ENCODE measurements around the gene PEAK3. TPM values are rescaled to one million over a fixed set of nuclear protein-coding genes. Genes with fewer than 3 reads are reported as not detected.
A peak's percentile ranks its signal among the peaks of the same experiment; 100 is the strongest.

PEAK3 gene
- polyA plus RNA-seq, 2 donors = 0.02 to 0.06 TPM

DNA sequence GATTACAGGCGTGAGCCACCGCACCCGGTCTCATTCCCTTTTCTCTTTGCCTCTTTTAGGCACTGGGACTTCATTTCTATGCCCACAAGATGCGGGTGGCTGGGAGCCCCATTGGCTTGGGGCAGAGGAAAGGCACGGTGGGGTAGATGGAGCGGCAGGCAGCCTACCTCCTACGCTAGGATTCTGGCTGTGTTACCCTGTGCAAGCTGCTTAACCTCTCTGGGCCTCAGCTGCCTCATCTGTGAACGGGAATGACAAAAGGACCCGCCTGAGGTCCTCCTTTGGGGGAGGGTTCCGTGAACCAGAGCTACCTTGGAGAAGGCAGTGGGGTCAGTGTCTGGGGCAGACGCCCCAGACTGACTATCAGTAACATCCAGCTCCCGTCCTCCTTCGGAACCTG is 35.3 kb upstream of the PEAK3 start:
- H3K9me3 ChIP-seq (ENCODE audit: control insufficient read depth in 2 of 2, insufficient read depth in 1 of 2, low read depth in 1 of 2, low read length in 1 of 2) = peaks cover 0 to 6% of the 10 kb centered on the region in 2 donors
- H3K27me3 ChIP-seq (ENCODE audit: control insufficient read depth in 1 of 2, insufficient read depth in 2 of 2, low read length in 2 of 2) = no peaks in the 10 kb centered on the region
- WGBS, 2 donors = 94 to 95% methylated on average over 13 of the region's 13 CpGs
- no peak overlapping the region for H3K4me3 ChIP-seq (ENCODE audit: low read depth in 1 of 2, low read length in 2 of 2)
- H3K36me3 ChIP-seq (ENCODE audit: control insufficient read depth in 2 of 2, insufficient read depth in 2 of 2, low read length in 1 of 2) = peaks cover 0 to 6% of the 10 kb centered on the region in 2 donors
- no peaks in the 10 kb centered on the region for H3K4me1 ChIP-seq (ENCODE audit: control insufficient read depth in 2 of 2, insufficient read depth in 2 of 2, low read length in 1 of 2)
- H3K27ac ChIP-seq (ENCODE audit: low read depth in 2 of 2, low read length in 1 of 2) = no peak overlapping the region

DNA sequence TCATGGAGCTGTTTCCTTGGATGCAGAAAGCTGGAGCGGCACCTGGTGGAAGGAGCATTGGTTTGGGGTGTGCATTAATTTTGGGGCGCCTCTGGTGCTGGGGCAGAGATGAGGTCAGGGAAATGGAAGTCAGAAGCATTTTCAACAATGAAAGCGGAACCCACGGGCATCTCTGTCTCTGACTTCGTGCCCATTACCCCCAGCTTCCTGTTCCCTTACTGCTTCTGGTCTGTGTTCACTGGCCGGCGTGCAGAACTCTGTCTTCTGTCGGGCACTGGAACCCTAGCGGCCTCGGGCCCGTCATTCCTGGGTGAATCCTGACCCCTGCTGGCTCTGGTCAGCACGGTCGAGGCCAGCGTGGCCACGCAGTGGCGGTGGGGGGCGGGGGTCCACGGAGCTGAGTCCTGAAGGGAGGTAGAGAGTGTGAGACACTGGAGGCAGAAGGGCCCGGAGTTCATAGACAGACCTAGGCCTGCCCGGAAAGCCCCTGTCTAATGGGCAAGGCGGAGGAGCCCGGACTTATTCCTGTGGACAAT is 33.9 kb upstream of the PEAK3 start:
- Histone ChIP-seq H3K4me1 (ENCODE audit: control insufficient read depth in 2 of 2, insufficient read depth in 2 of 2, low read length in 1 of 2) (no peaks in the 10 kb centered on the region), H3K36me3 (ENCODE audit: control insufficient read depth in 2 of 2, insufficient read depth in 2 of 2, low read length in 1 of 2) (no peaks in the 10 kb centered on the region), H3K4me3 (ENCODE audit: low read depth in 1 of 2, low read length in 2 of 2) (no peak overlapping the region), H3K9me3 (ENCODE audit: control insufficient read depth in 2 of 2, insufficient read depth in 1 of 2, low read depth in 1 of 2, low read length in 1 of 2) (peaks cover 0 to 6% of the 10 kb centered on the region in 2 donors), H3K27ac (ENCODE audit: low read depth in 2 of 2, low read length in 1 of 2) (no peak overlapping the region), H3K27me3 (ENCODE audit: control insufficient read depth in 1 of 2, insufficient read depth in 2 of 2, low read length in 2 of 2) (no peaks in the 10 kb centered on the region)
- 37 to 46% methylated on average over 22 of the region's 22 CpGs for WGBS, 2 donors

GRCh38 chr19:2315121-2315817 is 33.3 kb upstream of the PEAK3 start:
- Histone ChIP-seq H3K4me1 (ENCODE audit: control insufficient read depth in 2 of 2, insufficient read depth in 2 of 2, low read length in 1 of 2) (no peaks in the 10 kb centered on the region), H3K27me3 (ENCODE audit: control insufficient read depth in 1 of 2, insufficient read depth in 2 of 2, low read length in 2 of 2) (no peaks in the 10 kb centered on the region), H3K27ac (ENCODE audit: low read depth in 2 of 2, low read length in 1 of 2) (no peak overlapping the region), H3K4me3 (ENCODE audit: low read depth in 1 of 2, low read length in 2 of 2) (no peak overlapping the region), H3K9me3 (ENCODE audit: control insufficient read depth in 2 of 2, insufficient read depth in 1 of 2, low read depth in 1 of 2, low read length in 1 of 2) (peaks cover 0 to 6% of the 10 kb centered on the region in 2 donors), H3K36me3 (ENCODE audit: control insufficient read depth in 2 of 2, insufficient read depth in 2 of 2, low read length in 1 of 2) (no peaks in the 10 kb centered on the region)
- WGBS, 2 donors = 86 to 92% methylated on average over 7 of the region's 7 CpGs

DNA sequence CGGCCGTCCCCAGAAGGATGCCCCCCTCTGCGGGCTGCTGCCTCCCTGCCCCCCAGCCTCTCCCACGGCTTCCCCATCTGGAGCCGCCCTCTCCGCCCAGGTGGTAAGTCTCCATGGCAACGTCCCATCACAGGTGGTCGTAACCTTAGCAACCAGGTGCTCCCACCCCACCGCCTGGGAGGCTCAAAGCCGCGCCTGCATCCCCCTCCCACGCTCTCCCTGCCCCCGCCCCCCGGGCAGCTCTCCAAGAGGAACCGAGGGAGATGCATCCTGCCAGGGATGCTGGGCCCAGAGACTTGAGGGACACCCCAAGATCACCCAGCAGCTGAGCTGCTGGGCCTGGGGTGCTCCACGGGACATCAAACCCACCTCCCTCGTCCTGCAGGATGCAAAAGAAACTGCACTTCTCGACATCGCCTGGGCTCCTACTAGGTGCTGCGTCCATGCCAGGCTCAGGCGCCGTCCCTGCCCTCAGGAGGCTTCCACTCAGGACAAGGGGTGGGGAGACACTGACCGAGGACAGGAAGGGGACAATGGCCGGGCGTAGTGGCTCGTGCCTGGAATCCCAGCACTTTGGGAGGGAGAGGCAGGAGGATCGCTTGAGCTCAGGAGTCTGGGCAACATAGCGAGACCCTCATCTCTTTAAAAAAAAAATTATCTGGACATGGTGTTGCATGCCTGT is 31.0 kb upstream of the PEAK3 start:
- Histone ChIP-seq H3K4me1 (ENCODE audit: control insufficient read depth in 2 of 2, insufficient read depth in 2 of 2, low read length in 1 of 2) (no peaks in the 10 kb centered on the region), H3K27me3 (ENCODE audit: control insufficient read depth in 1 of 2, insufficient read depth in 2 of 2, low read length in 2 of 2) (peaks cover 0 to 3% of the 10 kb centered on the region in 2 donors), H3K36me3 (ENCODE audit: control insufficient read depth in 2 of 2, insufficient read depth in 2 of 2, low read length in 1 of 2) (no peaks in the 10 kb centered on the region), H3K4me3 (ENCODE audit: low read depth in 1 of 2, low read length in 2 of 2) (no peak overlapping the region), H3K9me3 (ENCODE audit: control insufficient read depth in 2 of 2, insufficient read depth in 1 of 2, low read depth in 1 of 2, low read length in 1 of 2) (peaks cover 0 to 6% of the 10 kb centered on the region in 2 donors), H3K27ac (ENCODE audit: low read depth in 2 of 2, low read length in 1 of 2) (no peak overlapping the region)
- 36 to 38% methylated on average over 28 of the region's 28 CpGs for WGBS, 2 donors

- H3K4me1 ChIP-seq (ENCODE audit: control insufficient read depth in 2 of 2, insufficient read depth in 2 of 2, low read length in 1 of 2) = no peaks in the 10 kb centered on the region
- no peak overlapping the region for H3K27ac ChIP-seq (ENCODE audit: low read depth in 2 of 2, low read length in 1 of 2)
- no peaks in the 10 kb centered on the region for H3K36me3 ChIP-seq (ENCODE audit: control insufficient read depth in 2 of 2, insufficient read depth in 2 of 2, low read length in 1 of 2)
- H3K27me3 ChIP-seq (ENCODE audit: control insufficient read depth in 1 of 2, insufficient read depth in 2 of 2, low read length in 2 of 2) = peaks cover 0 to 9% of the 10 kb centered on the region in 2 donors
- peaks cover 0 to 6% of the 10 kb centered on the region in 2 donors for H3K9me3 ChIP-seq (ENCODE audit: control insufficient read depth in 2 of 2, insufficient read depth in 1 of 2, low read depth in 1 of 2, low read length in 1 of 2)
- no peak overlapping the region for H3K4me3 ChIP-seq (ENCODE audit: low read depth in 1 of 2, low read length in 2 of 2)
- WGBS, 2 donors = 93 to 94% methylated on average over 4 of the region's 4 CpGs
Observed at GRCh38 chr19:2311093-2311492, 29.1 kb upstream of the PEAK3 start.

- WGBS, 2 donors = 51 to 54% methylated on average over 17 of the region's 17 CpGs
- H3K36me3 ChIP-seq (ENCODE audit: control insufficient read depth in 2 of 2, insufficient read depth in 2 of 2, low read length in 1 of 2) = no peaks in the 10 kb centered on the region
- H3K27me3 ChIP-seq (ENCODE audit: control insufficient read depth in 1 of 2, insufficient read depth in 2 of 2, low read length in 2 of 2) = peaks cover 0 to 9% of the 10 kb centered on the region in 2 donors
- no peak overlapping the region for H3K4me3 ChIP-seq (ENCODE audit: low read depth in 1 of 2, low read length in 2 of 2)
- H3K9me3 ChIP-seq (ENCODE audit: control insufficient read depth in 2 of 2, insufficient read depth in 1 of 2, low read depth in 1 of 2, low read length in 1 of 2) = peaks cover 0 to 4% of the 10 kb centered on the region in 2 donors
- no peaks in the 10 kb centered on the region for H3K4me1 ChIP-seq (ENCODE audit: control insufficient read depth in 2 of 2, insufficient read depth in 2 of 2, low read length in 1 of 2)
- no peak overlapping the region for H3K27ac ChIP-seq (ENCODE audit: low read depth in 2 of 2, low read length in 1 of 2)
Observed at GRCh38 chr19:2309734-2310362, 27.9 kb upstream of the PEAK3 start.

DNA sequence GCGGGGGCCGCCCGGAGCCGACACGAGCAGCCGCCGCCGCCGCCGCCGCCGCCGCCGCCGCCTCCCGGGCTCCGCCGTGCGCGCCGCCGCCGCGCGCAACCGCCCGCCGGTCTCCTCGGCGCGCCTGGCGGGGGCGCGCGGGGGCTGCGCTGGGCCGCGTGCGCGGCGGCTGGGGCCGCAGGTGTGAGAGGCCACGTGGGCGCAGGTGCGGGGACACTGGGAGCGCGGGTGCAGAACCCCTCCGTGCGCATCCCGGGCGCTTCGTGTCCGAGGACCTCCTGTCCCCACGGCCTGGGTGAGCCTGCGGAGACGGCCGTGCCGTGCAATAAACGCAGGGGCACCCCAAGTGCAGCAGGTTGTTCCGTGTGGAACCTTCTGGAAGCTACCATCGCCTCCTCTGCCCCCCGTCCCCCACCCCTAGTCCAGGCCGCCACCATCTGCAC is 26.2 kb upstream of the PEAK3 start, which contains the start of gene LINGO3:
Gene LINGO3 (minus strand): TSS at position 41 of the 443 bp plus-strand sequence. CDS start 16,378 bp downstream, outside the sequence.
- WGBS, 2 donors = 5 to 9% methylated on average over 19 to 63 of the region's 63 CpGs
- Histone ChIP-seq H3K27me3 (ENCODE audit: control insufficient read depth in 1 of 2, insufficient read depth in 2 of 2, low read length in 2 of 2) (peaks cover 0 to 11% of the 10 kb centered on the region in 2 donors), H3K4me1 (ENCODE audit: control insufficient read depth in 2 of 2, insufficient read depth in 2 of 2, low read length in 1 of 2) (no peaks in the 10 kb centered on the region), H3K4me3 (ENCODE audit: low read depth in 1 of 2, low read length in 2 of 2) (peak within 1 kb of the TSS in 1 of 2 donors; percentile 34), H3K27ac (ENCODE audit: low read depth in 2 of 2, low read length in 1 of 2) (no peak within 1 kb of the TSS), H3K36me3 (ENCODE audit: control insufficient read depth in 2 of 2, insufficient read depth in 2 of 2, low read length in 1 of 2) (no peaks in the 10 kb centered on the region), H3K9me3 (ENCODE audit: control insufficient read depth in 2 of 2, insufficient read depth in 1 of 2, low read depth in 1 of 2, low read length in 1 of 2) (no peaks in the 10 kb centered on the region)

DNA sequence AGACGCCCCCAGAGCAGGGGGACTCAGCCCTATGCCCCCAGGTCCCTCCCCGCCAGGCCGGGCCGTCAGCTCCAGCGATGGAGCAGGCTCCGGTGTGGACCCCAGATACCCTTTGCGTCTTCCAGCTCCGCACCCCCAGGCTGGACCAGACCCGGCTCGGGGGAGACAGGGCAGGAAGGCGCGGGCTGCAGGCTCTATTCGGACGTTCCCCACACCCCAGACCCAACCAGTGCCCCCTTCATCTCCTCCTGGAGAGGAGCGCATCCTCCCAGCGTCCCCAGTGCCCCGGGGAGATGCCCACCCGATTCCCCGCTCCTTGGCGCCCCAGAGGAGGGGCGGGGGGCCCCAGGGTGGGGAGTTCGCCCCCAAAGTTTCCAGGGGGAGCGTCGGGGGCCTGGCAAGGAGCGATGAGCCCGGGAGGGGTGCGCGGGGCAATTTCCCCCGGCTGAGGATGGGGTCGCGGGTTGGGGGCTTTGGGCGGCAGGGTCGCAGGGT is 25.6 kb upstream of the PEAK3 start:
- WGBS, 2 donors = 15 to 20% methylated on average over 24 to 33 of the region's 33 CpGs

GRCh38 chr19:2306971-2307370 is 25.0 kb upstream of the PEAK3 start:
- Histone ChIP-seq H3K4me1 (ENCODE audit: control insufficient read depth in 2 of 2, insufficient read depth in 2 of 2, low read length in 1 of 2) (peaks cover 0 to 7% of the 10 kb centered on the region in 2 donors), H3K36me3 (ENCODE audit: control insufficient read depth in 2 of 2, insufficient read depth in 2 of 2, low read length in 1 of 2) (no peaks in the 10 kb centered on the region), H3K27me3 (ENCODE audit: control insufficient read depth in 1 of 2, insufficient read depth in 2 of 2, low read length in 2 of 2) (peaks cover 0 to 20% of the 10 kb centered on the region in 2 donors), H3K9me3 (ENCODE audit: control insufficient read depth in 2 of 2, insufficient read depth in 1 of 2, low read depth in 1 of 2, low read length in 1 of 2) (no peaks in the 10 kb centered on the region), H3K27ac (ENCODE audit: low read depth in 2 of 2, low read length in 1 of 2) (no peak overlapping the region), H3K4me3 (ENCODE audit: low read depth in 1 of 2, low read length in 2 of 2) (no peak overlapping the region)
- 62% methylated on average over 17 of the region's 17 CpGs for WGBS, 2 donors

More for the DNA sequence above, 25.6 kb upstream of the PEAK3 start:
- Histone ChIP-seq H3K27ac (ENCODE audit: low read depth in 2 of 2, low read length in 1 of 2) (no peak overlapping the region), H3K4me3 (ENCODE audit: low read depth in 1 of 2, low read length in 2 of 2) (peak overlapping the region in 1 of 2 donors; percentile 34), H3K36me3 (ENCODE audit: control insufficient read depth in 2 of 2, insufficient read depth in 2 of 2, low read length in 1 of 2) (no peaks in the 10 kb centered on the region), H3K9me3 (ENCODE audit: control insufficient read depth in 2 of 2, insufficient read depth in 1 of 2, low read depth in 1 of 2, low read length in 1 of 2) (no peaks in the 10 kb centered on the region), H3K27me3 (ENCODE audit: control insufficient read depth in 1 of 2, insufficient read depth in 2 of 2, low read length in 2 of 2) (peaks cover 0 to 15% of the 10 kb centered on the region in 2 donors), H3K4me1 (ENCODE audit: control insufficient read depth in 2 of 2, insufficient read depth in 2 of 2, low read length in 1 of 2) (peaks cover 0 to 2% of the 10 kb centered on the region in 2 donors)
